HG03025 (cell line): ENCODE measurements around the gene DBNDD1.
"Not testable (repeated sequence)": the region's sequence is repeated elsewhere in the genome, so short reads cannot be mapped to it uniquely, and the experiment has no call there.

Experiments
- ATAC-seq: cut with Tn5 transposase; IDR thresholded peaks from one replicate; pipeline ENCODE4 v1.9.1; 2021; ENCODE audit warnings: mild to moderate bottlenecking, moderate library complexity; ENCODE audit not compliant: unreplicated experiment, low FRiP score

Gene DBNDD1

GRCh38 chr16:89994389-89994720, 24.9 kb downstream of the DBNDD1 start:
- no peak for ATAC-seq

- no peak for ATAC-seq
Observed at GRCh38 chr16:89993971-89994370, 25.3 kb downstream of the DBNDD1 start.

GRCh38 chr16:89993377-89993776, 25.9 kb downstream of the DBNDD1 start:
- no peak for ATAC-seq

GRCh38 chr16:89990799-89991198, 28.5 kb downstream of the DBNDD1 start:
- no peak for ATAC-seq

- no peak for ATAC-seq
Observed at GRCh38 chr16:89988951-89989350, 30.3 kb downstream of the DBNDD1 start.

GRCh38 chr16:89987169-89987568, 32.1 kb downstream of the DBNDD1 start:
- ATAC-seq = no peak

- ATAC-seq = no peak
Observed at GRCh38 chr16:89986600-89986999, 32.7 kb downstream of the DBNDD1 start.

- no peak for ATAC-seq
Observed at GRCh38 chr16:89985219-89985618, 34.0 kb downstream of the DBNDD1 start.

- ATAC-seq = no peak
Observed at GRCh38 chr16:89984216-89984615, 35.0 kb downstream of the DBNDD1 start.

- no peak for ATAC-seq
Observed at GRCh38 chr16:89983536-89983935, 35.7 kb downstream of the DBNDD1 start.

- no peak for ATAC-seq
Observed at GRCh38 chr16:89982318-89982717, 36.9 kb downstream of the DBNDD1 start.

- no peak for ATAC-seq
Observed at GRCh38 chr16:89981414-89981813, 37.8 kb downstream of the DBNDD1 start.

- ATAC-seq = no peak
Observed at GRCh38 chr16:89974870-89975269, 44.4 kb downstream of the DBNDD1 start.

- no peak for ATAC-seq
Observed at GRCh38 chr16:89973654-89974335, 45.5 kb downstream of the DBNDD1 start.

- ATAC-seq = no peak
Observed at GRCh38 chr16:89973235-89973634, 46.0 kb downstream of the DBNDD1 start.

GRCh38 chr16:89972244-89973234, 46.7 kb downstream of the DBNDD1 start:
- ATAC-seq = peak; percentile 76

GRCh38 chr16:89971495-89972243, 47.6 kb downstream of the DBNDD1 start:
- ATAC-seq = peak; percentile 6

GRCh38 chr16:89969741-89970410, 49.4 kb downstream of the DBNDD1 start:
- no peak for ATAC-seq

- not testable (repeated sequence) for ATAC-seq
Observed at GRCh38 chr16:89968074-89968473, 51.2 kb downstream of the DBNDD1 start.

GRCh38 chr16:89967436-89967835, 51.8 kb downstream of the DBNDD1 start:
- ATAC-seq = not testable (repeated sequence)
